Endothelial cell of umbilical vein (primary cell): ENCODE data around the gene PRM1. TPM values are rescaled to one million over a fixed set of nuclear protein-coding genes. Genes with fewer than 3 reads are reported as not detected.

Experiments
- BruUV-seq: library from RNA; stranded (reverse); fragments of 400-500 nt; replicated peaks from 2 replicates; lab custom pipeline; 2021; lab: Mats Ljungman, UMichigan
- CTCF ChIA-PET: fragments of 300-600, 350-600 bp; sonication (Branson Sonifier 250); formaldehyde crosslinking; loops from one replicate; lab custom pipeline; 2021; ENCODE audit warnings: antibody characterized with exemption, inconsistent platforms; lab: Charles Lee
- POLR2A ChIA-PET: fragments of 300-600, 350-600 bp; sonication (Branson Sonifier 250); formaldehyde crosslinking; loops from one replicate; lab custom pipeline; 2021; ENCODE audit warnings: antibody characterized with exemption, inconsistent platforms; lab: Charles Lee
- DNase-seq: peaks from one replicate; pipeline ENCODE4 v3.0.0-alpha.2; 2011; ENCODE audit warnings: low read depth, low spot score
- FAIRE-seq: peaks from 2 replicates; lab custom pipeline; 2011; peaks lifted over from hg19 to GRCh38; lab: Jason Lieb, UNC
- H2AFZ ChIP-seq: 2 replicates; pipeline ENCODE4 v1.6.0; 2012; ENCODE audit warnings: low read depth, low read length, control low read depth, inconsistent platforms
- H3K27ac ChIP-seq: 2 replicates; pipeline ENCODE4 v1.5.1; 2011; ENCODE audit warnings: low read depth, mild to moderate bottlenecking, control low read depth, low read length, moderate library complexity; ENCODE audit not compliant: insufficient read depth
- H3K27me3 ChIP-seq, 2 experiments: 2 replicates each; pipeline versions ENCODE4 v1.6.0 to v1.6.1; 2011; ENCODE audit warnings: low read length in 2 of 2, mixed read lengths in 1 of 2; ENCODE audit not compliant: control insufficient read depth in 2 of 2, insufficient read depth in 2 of 2
- H3K36me3 ChIP-seq, 2 experiments: 2 replicates in 1 of 2; 3 replicates in 1 of 2; pipeline ENCODE4 v1.5.1; 2011; ENCODE audit warnings: low read length in 2 of 2, mild to moderate bottlenecking in 1 of 2, moderate library complexity in 1 of 2; ENCODE audit not compliant: control insufficient read depth in 2 of 2, insufficient read depth in 2 of 2; ENCODE audit errors: extremely low read depth in 1 of 2
- H3K4me1 ChIP-seq: 3 replicates; pipeline ENCODE4 v1.5.1; 2011; ENCODE audit warnings: mild to moderate bottlenecking, low read length; ENCODE audit not compliant: control insufficient read depth, insufficient read depth; ENCODE audit errors: extremely low read depth
- H3K4me2 ChIP-seq: 2 replicates; pipeline ENCODE4 v1.6.1; 2011; ENCODE audit warnings: low read length, control low read depth, mixed read lengths; ENCODE audit not compliant: insufficient read depth
- H3K4me3 ChIP-seq, 3 experiments: fragments of 200-600 bp in 1 of 3; sonication (generic), shearing (Covaris generic) in 1 of 3; replicated peaks in 1 of 3; 2 replicates each; pipeline ENCODE4 v1.5.1; 2011 to 2016; ENCODE audit warnings: control low read depth in 3 of 3, low read length in 3 of 3, mild to moderate bottlenecking in 2 of 3, inconsistent platforms in 1 of 3, low read depth in 1 of 3, moderate library complexity in 1 of 3; ENCODE audit not compliant: insufficient read depth in 1 of 3
- H3K79me2 ChIP-seq: 2 replicates; pipeline ENCODE4 v1.6.0; 2012; ENCODE audit warnings: low read length, inconsistent platforms; ENCODE audit not compliant: control insufficient read depth, insufficient read depth
- H3K9ac ChIP-seq: replicated peaks from 2 replicates; pipeline ENCODE3; 2011; ENCODE audit warnings: low read length, control low read depth; ENCODE audit not compliant: insufficient read depth; ENCODE audit errors: extremely low read depth
- H3K9me1 ChIP-seq: replicated peaks from 3 replicates; pipeline ENCODE4 v1.6.0; 2011; ENCODE audit warnings: mild to moderate bottlenecking, low read length; ENCODE audit not compliant: control insufficient read depth, insufficient read depth; ENCODE audit errors: extremely low read depth
- H3K9me3 ChIP-seq: replicated peaks from 2 replicates; pipeline ENCODE4 v1.5.1; 2012; ENCODE audit warnings: low read length, inconsistent platforms; ENCODE audit not compliant: control insufficient read depth, insufficient read depth
- H4K20me1 ChIP-seq: replicated peaks from 2 replicates; pipeline ENCODE3; 2011; ENCODE audit warnings: mild to moderate bottlenecking, low read length; ENCODE audit not compliant: control insufficient read depth, insufficient read depth; ENCODE audit errors: extremely low read depth
- CTCF ChIP-seq, 2 donors: IDR thresholded peaks; 1 replicate in 1 of 2; 2 replicates in 1 of 2; pipeline ENCODE4 v1.5.1; 2011; ENCODE audit warnings: low read length in 2 of 2, mild to moderate bottlenecking in 2 of 2, moderate library complexity in 2 of 2, control low read depth in 1 of 2, inconsistent platforms in 1 of 2, low read depth in 1 of 2; ENCODE audit not compliant: insufficient read depth in 1 of 2; ENCODE audit errors: extremely low read depth in 1 of 2
- EZH2 ChIP-seq: IDR thresholded peaks from 2 replicates; pipeline ENCODE4 v1.6.1; 2012; ENCODE audit warnings: borderline replicate concordance, low read depth, mild to moderate bottlenecking, moderate library complexity, low read length, inconsistent platforms; ENCODE audit not compliant: severe bottlenecking
- FOS ChIP-seq: IDR thresholded peaks from 2 replicates; pipeline ENCODE4 v1.6.1; 2011; ENCODE audit warnings: mild to moderate bottlenecking, low read length, moderate library complexity, borderline replicate concordance; ENCODE audit not compliant: insufficient read depth
- GATA2 ChIP-seq: IDR thresholded peaks from 2 replicates; pipeline ENCODE4 v1.7.0; 2011; ENCODE audit warnings: low read depth, mild to moderate bottlenecking, moderate library complexity, mixed read lengths, low read length; ENCODE audit not compliant: insufficient read length, insufficient read depth
- JUN ChIP-seq: IDR thresholded peaks from 2 replicates; pipeline ENCODE4 v1.6.1; 2011; ENCODE audit warnings: borderline replicate concordance, low read depth; ENCODE audit not compliant: insufficient read length, insufficient read depth
- MAX ChIP-seq: IDR thresholded peaks from 2 replicates; pipeline ENCODE4 v1.6.1; 2011; ENCODE audit not compliant: insufficient read depth, insufficient read length
- MYC ChIP-seq: IDR thresholded peaks from one replicate; pipeline ENCODE4 v1.6.1; 2011; ENCODE audit warnings: mild to moderate bottlenecking, low read depth, low read length
- POLR2A ChIP-seq: IDR thresholded peaks from 2 replicates; pipeline ENCODE4 v1.6.1; 2012; ENCODE audit warnings: low read depth, mild to moderate bottlenecking, control low read depth, low read length
- POLR2AphosphoS5 ChIP-seq: IDR thresholded peaks from 2 replicates; pipeline ENCODE4 v1.6.1; 2012; ENCODE audit warnings: low read depth, mild to moderate bottlenecking, control low read depth, low read length, moderate library complexity; ENCODE audit not compliant: insufficient read depth
- dilution Hi-C: fragments of 300-500 bp; cut with MboI; formaldehyde crosslinking; loops from one replicate; pipeline ENCODE4 v1.15.0; 2019; ENCODE audit warnings: low sequenced_read_pairs; ENCODE audit not compliant: extremely low pct_ligation_motif_present
- intact Hi-C: fragments of 100-400 bp; cut with micrococcal nuclease; formaldehyde crosslinking; loops from one replicate; pipeline ENCODE4 v1.10.0; 2022
- polyA plus RNA-seq, 4 experiments: library from polyadenylated mRNA; depleted of rRNA in 3 of 4; stranded (reverse) in 3 of 4; unstranded in 1 of 4; fragments of >200 nt; gene quantifications; 2 replicates each; pipeline versions ENCODE4 v1.2.1 to v1.2.3, GENCODE V29; 2011 to 2012; ENCODE audit warnings: missing spikeins in 1 of 4
- total RNA-seq: library from RNA; stranded (reverse); gene quantifications from 2 replicates; pipeline ENCODE4 v1.2.3, GENCODE V29; 2021

Gene PRM1
- total and polyA plus RNA-seq, 2 donors (not counting 3 experiments of a cell fraction or from before 2014, with no cell fraction given) = not detected

- Histone ChIP-seq H3K4me2 (no peak overlapping the region), H3K27ac (no peak overlapping the region), H3K79me2 (no peaks in the 10 kb centered on the region), H2AFZ (no peak overlapping the region), H3K4me1 (peaks cover 5% of the 10 kb centered on the region), H4K20me1 (no peaks in the 10 kb centered on the region), H3K9me3 (no peaks in the 10 kb centered on the region), H3K9ac (no peak overlapping the region), H3K9me1 (no peaks in the 10 kb centered on the region), H3K27me3 (peaks cover 0 to 1% of the 10 kb centered on the region in 2 experiments), H3K4me3 (no peak overlapping the region), H3K36me3 (no peaks in the 10 kb centered on the region)
- ChIA-PET CTCF (interaction anchor here (1.2 kb wide), 1 partner anchor 280 kb away, joined by 4 read pairs; no protein-coding TSS in a partner anchor), POLR2A (no interaction called here)
- no TSS peak for BruUV-seq
- intact Hi-C loops = loop anchor here (10.0 kb wide), 1 partner anchor 64 kb away; no protein-coding TSS in a partner anchor
- FAIRE-seq = no peak
- dilution Hi-C loops = no loop called here
- DNase-seq = no peak
- no peak for TF ChIP-seq POLR2AphosphoS5
- TF ChIP-seq JUN = no peak
- no peak for TF ChIP-seq POLR2A
- no peak for TF ChIP-seq EZH2
- no peak for TF ChIP-seq CTCF (IDR thresholded peaks at IDR 0.05; ENCODE audit: extremely low read depth in 1 of 2, insufficient read depth in 1 of 2, low read depth in 1 of 2, low read length in 2 of 2)
- no peak for TF ChIP-seq MAX
- no peak for TF ChIP-seq MYC
- no peak for TF ChIP-seq FOS
- TF ChIP-seq GATA2 = no peak
Observed at GRCh38 chr16:11250786-11251524, 30.2 kb downstream of the PRM1 start.
